Psoas muscle (tissue), 8 donors: ENCODE results near the gene MMP11. TPM values are rescaled to one million over a fixed set of nuclear protein-coding genes. Genes with fewer than 3 reads are reported as not detected.

Experiments
- ATAC-seq, 4 donors: fragments of 200-7000 bp; cut with Tn5 transposase; one replicate each; pipeline ENCODE4 v1.9.1; 2020; ENCODE audit warnings: moderate library complexity in 3 of 4, mild to moderate bottlenecking in 2 of 4
- DNase-seq, 2 donors: peaks; one replicate each; pipeline ENCODE4 v3.0.0-alpha.2; 2020
- H3K27ac ChIP-seq: fragments of 200-600 bp; one replicate; pipeline ENCODE4 v1.8.0; 2022
- H3K27me3 ChIP-seq, 3 donors: fragments of 200-600 bp in 1 of 3; one replicate each; pipeline versions ENCODE4 v1.6.1 to v1.8.0; 2013 to 2022; ENCODE audit warnings: low read length in 2 of 3, mild to moderate bottlenecking in 2 of 3, moderate library complexity in 1 of 3; ENCODE audit not compliant: insufficient read depth in 3 of 3
- H3K36me3 ChIP-seq, 2 donors: fragments of 200-600 bp in 1 of 2; one replicate each; pipeline versions ENCODE4 v1.6.1 to v1.8.0; 2013 to 2022; ENCODE audit warnings: low read depth in 1 of 2, mild to moderate bottlenecking in 1 of 2, moderate library complexity in 1 of 2; ENCODE audit not compliant: insufficient read depth in 1 of 2
- H3K4me1 ChIP-seq: fragments of 200-600 bp; one replicate; pipeline ENCODE4 v1.8.0; 2022
- H3K4me3 ChIP-seq: fragments of 200-600 bp; one replicate; pipeline ENCODE4 v1.8.0; 2022; ENCODE audit warnings: mild to moderate bottlenecking
- H3K9me3 ChIP-seq: fragments of 200-600 bp; one replicate; pipeline ENCODE4 v1.8.0; 2022
- CTCF ChIP-seq: fragments of 200-600 bp; IDR thresholded peaks from one replicate; pipeline ENCODE4 v1.8.0; 2022; ENCODE audit warnings: antibody characterized with exemption
- WGBS, 3 donors: extraction: QIAGEN DNeasy Blood & Tissue Kit; methylation state at CpG; one replicate each; pipeline versions ENCODE4 v1.1.6 to v1.1.7; 2013; 5-methylcytosine and 5-hydroxymethylcytosine counted together
- intact Hi-C, 2 donors: fragments of 100-400 bp; cut with DNase I; formaldehyde crosslinking; loops; one replicate each; pipeline versions ENCODE4 v1.11.0 to v1.14.2; 2022
- polyA plus RNA-seq, 3 donors: library from polyadenylated mRNA; stranded (reverse); fragments of 200-250 nt; gene quantifications; one replicate each; pipeline ENCODE4 v1.2.3, GENCODE V29; 2013
- total RNA-seq, 4 donors: library from RNA; stranded (reverse); fragmentation: NEBNext Ultra II Directional in 2 of 4; extraction: Animal tissue kit (Norgen Biotek cat#: 25700) in 2 of 4; gene quantifications; one replicate each; pipeline versions ENCODE4 v1.2.1 to v1.2.4, GENCODE V29; 2021 to 2023
- donor health status: healthy with polysubstance abuse.
- donor health status: DM: no; HTN: no; CAD: no; lungs with moderate emphysema.
- donor health status: Bipolar disorder and iron deficiency.
- donor health status: healthy.
- donor health status: DM: yes; HTN: yes; CAD: no.
- donor health status: DM: no; HTN: no; CAD: no.
- donor health status: DM: no; HTN: no; CAD: no.
- donor health status: DM: yes; HTN: yes; CAD: no.

The MMP11 gene
- total and polyA plus RNA-seq, 7 donors, result 0.35 to 2.9 (median 1.3) TPM

- intact Hi-C loops, result no loop called here
- H3K27me3 ChIP-seq, result no peaks in the 10 kb centered on the region
- no peaks in the 10 kb centered on the region for H3K9me3 ChIP-seq
- peaks cover 0 to 20% of the 10 kb centered on the region in 2 donors for H3K36me3 ChIP-seq
- TF ChIP-seq CTCF, result no peak
- H3K4me1 ChIP-seq, result peaks cover 24% of the 10 kb centered on the region
- H3K27ac ChIP-seq, result peak within 1 kb of the TSS; percentile 46
- peak in 1 of 2 donors; percentile 62 for DNase-seq
- no peak within 1 kb of the TSS for H3K4me3 ChIP-seq
- WGBS, 3 donors, result 50 to 57% (median 56%) methylated on average over 22 to 23 of the region's 23 CpGs
- ATAC-seq, result no peak
Observed at GRCh38 chr22:23762842-23763578, 9.6 kb upstream of the MMP11 start, which contains the start of gene C22orf15. C22orf15 (plus strand) TSS chr22:23762990; CDS start chr22:23763307, 317 bp downstream.

GRCh38 chr22:23763579-23763945 is 9.1 kb upstream of the MMP11 start:
- Histone ChIP-seq H3K27ac (no peak overlapping the region), H3K27me3 (no peaks in the 10 kb centered on the region), H3K9me3 (no peaks in the 10 kb centered on the region), H3K36me3 (peaks cover 0 to 20% of the 10 kb centered on the region in 2 donors), H3K4me3 (no peak overlapping the region), H3K4me1 (peaks cover 25% of the 10 kb centered on the region)
- intact Hi-C loops, result no loop called here
- DNase-seq (peak in 1 of 2 donors; percentile 72), ATAC-seq (no peak)
- TF ChIP-seq CTCF, result no peak
- 34 to 47% (median 37%) methylated on average over 17 of the region's 17 CpGs for WGBS, 3 donors

GRCh38 chr22:23763954-23764353 is 8.7 kb upstream of the MMP11 start:
- Histone ChIP-seq H3K27me3 (no peaks in the 10 kb centered on the region), H3K4me1 (peaks cover 29% of the 10 kb centered on the region), H3K4me3 (peak overlapping the region; percentile 79), H3K27ac (no peak overlapping the region), H3K36me3 (peaks cover 0 to 20% of the 10 kb centered on the region in 2 donors), H3K9me3 (no peaks in the 10 kb centered on the region)
- TF ChIP-seq CTCF, result no peak
- ATAC-seq (no peak), DNase-seq (no peak)
- intact Hi-C loops, result no loop called here
- WGBS, 3 donors, result 61 to 73% (median 68%) methylated on average over 6 to 7 of the region's 7 CpGs

- Histone ChIP-seq H3K27ac (peak overlapping the region; percentile 27), H3K4me1 (peaks cover 30% of the 10 kb centered on the region), H3K9me3 (no peaks in the 10 kb centered on the region), H3K4me3 (peak overlapping the region; percentile 79), H3K27me3 (no peaks in the 10 kb centered on the region), H3K36me3 (peaks cover 0 to 20% of the 10 kb centered on the region in 2 donors)
- peak in 1 of 2 donors; percentile 65 for DNase-seq
- no peak for TF ChIP-seq CTCF
- ATAC-seq, result peak in 2 of 4 donors; percentile 10 to 16
- WGBS, 3 donors, result 39 to 54% (median 46%) methylated on average over 9 of the region's 9 CpGs
- intact Hi-C loops, result loop anchor here (5.0 kb wide), 3 partner anchors 82 to 223 kb away; no protein-coding TSS in a partner anchor
Observed at GRCh38 chr22:23764899-23765881, 7.5 kb upstream of the MMP11 start.
